BLaER1 (cell line): ENCODE data around the gene KCNJ12.

Experiments used
- H3K27ac ChIP-seq: shearing (Covaris generic); formaldehyde crosslinking; 2 replicates; pipeline ENCODE4 v1.8.1; 2022
- H3K27me3 ChIP-seq: shearing (Covaris generic); formaldehyde crosslinking; 2 replicates; pipeline ENCODE4 v1.8.1; 2022
- H3K36me3 ChIP-seq: shearing (Covaris generic); formaldehyde crosslinking; 2 replicates; pipeline ENCODE4 v1.8.1; 2022
- H3K4me1 ChIP-seq: shearing (Covaris generic); formaldehyde crosslinking; 2 replicates; pipeline ENCODE4 v1.8.1; 2022
- H3K4me2 ChIP-seq: shearing (Covaris generic); formaldehyde crosslinking; 2 replicates; pipeline ENCODE4 v1.8.1; 2022
- H3K4me3 ChIP-seq: shearing (Covaris generic); formaldehyde crosslinking; 2 replicates; pipeline ENCODE4 v1.8.1; 2022
- H3K9ac ChIP-seq: shearing (Covaris generic); formaldehyde crosslinking; 2 replicates; pipeline ENCODE4 v1.8.1; 2022
- H3K9me3 ChIP-seq: shearing (Covaris generic); formaldehyde crosslinking; 2 replicates; pipeline ENCODE4 v1.8.1; 2022
- H4K20me1 ChIP-seq: shearing (Covaris generic); formaldehyde crosslinking; 2 replicates; pipeline ENCODE4 v1.8.1; 2022
- Cebpa-rat ChIP-seq: shearing (Covaris generic); IDR thresholded peaks from 2 replicates; pipeline ENCODE4 v1.8.1; 2022

The KCNJ12 gene

GRCh38 chr17:21370430-21370829 lies 5.7 kb upstream of the KCNJ12 start:
- H3K36me3 ChIP-seq, result no peaks in the 10 kb centered on the region
- peaks cover 97% of the 10 kb centered on the region for H3K4me1 ChIP-seq
- no peak for TF ChIP-seq Cebpa-rat
- peak overlapping the region; percentile 92 for H3K27ac ChIP-seq
- no peaks in the 10 kb centered on the region for H3K27me3 ChIP-seq
- H3K4me3 ChIP-seq, result peak overlapping the region; percentile 36
- peak overlapping the region; percentile 96 for H3K4me2 ChIP-seq
- peak overlapping the region; percentile 73 for H3K9ac ChIP-seq
- H4K20me1 ChIP-seq, result no peaks in the 10 kb centered on the region
- H3K9me3 ChIP-seq, result no peaks in the 10 kb centered on the region

- Histone ChIP-seq H3K9ac (peak overlapping the region; percentile 73; the same call in 1 of the 2 replicates), H4K20me1 (no peaks in the 10 kb centered on the region), H3K4me2 (peak overlapping the region; percentile 96), H3K27ac (peak overlapping the region; percentile 92), H3K36me3 (no peaks in the 10 kb centered on the region), H3K4me1 (peaks cover 94% of the 10 kb centered on the region), H3K27me3 (no peaks in the 10 kb centered on the region; the same call in 1 of the 2 replicates), H3K9me3 (no peaks in the 10 kb centered on the region), H3K4me3 (peak overlapping the region; percentile 36; the same call in 1 of the 2 replicates)
- no peak for TF ChIP-seq Cebpa-rat
These were observed 4.6 kb upstream of the KCNJ12 start for GRCh38 chr17:21371511-21372081.

GRCh38 chr17:21372256-21372954 lies 3.8 kb upstream of the KCNJ12 start:
- peak overlapping the region; percentile 96 for H3K4me2 ChIP-seq
- H3K27me3 ChIP-seq, result peaks cover 4% of the 10 kb centered on the region; the same call in 1 of the 2 replicates
- H3K4me1 ChIP-seq, result peaks cover 86% of the 10 kb centered on the region
- H4K20me1 ChIP-seq, result peaks cover 3% of the 10 kb centered on the region
- no peak overlapping the region for H3K4me3 ChIP-seq
- peak overlapping the region; percentile 92 for H3K27ac ChIP-seq
- TF ChIP-seq Cebpa-rat, result no peak
- H3K9me3 ChIP-seq, result no peaks in the 10 kb centered on the region
- H3K36me3 ChIP-seq, result no peaks in the 10 kb centered on the region
- H3K9ac ChIP-seq, result peak overlapping the region; percentile 73; the same call in 1 of the 2 replicates

- Histone ChIP-seq H3K9ac (peak overlapping the region; percentile 73), H3K4me2 (peak overlapping the region; percentile 96)
- no peak for TF ChIP-seq Cebpa-rat
These were observed 3.1 kb upstream of the KCNJ12 start for GRCh38 chr17:21373036-21373435.

GRCh38 chr17:21373696-21374440 lies 2.3 kb upstream of the KCNJ12 start:
- peaks cover 10% of the 10 kb centered on the region; the same call in 1 of the 2 replicates for H3K36me3 ChIP-seq
- peak overlapping the region; percentile 96 for H3K4me2 ChIP-seq
- H3K27ac ChIP-seq, result peak overlapping the region; percentile 92
- peaks cover 8% of the 10 kb centered on the region; the same call in 1 of the 2 replicates for H3K27me3 ChIP-seq
- H4K20me1 ChIP-seq, result peaks cover 18% of the 10 kb centered on the region
- H3K4me1 ChIP-seq, result peaks cover 82% of the 10 kb centered on the region
- TF ChIP-seq Cebpa-rat, result no peak
- no peaks in the 10 kb centered on the region for H3K9me3 ChIP-seq
- H3K4me3 ChIP-seq, result peak overlapping the region; percentile 36
- peak overlapping the region; percentile 73 for H3K9ac ChIP-seq

More at GRCh38 chr17:21373036-21373435, 3.1 kb upstream of the KCNJ12 start:
- Histone ChIP-seq H3K4me1 (peaks cover 82% of the 10 kb centered on the region), H4K20me1 (peaks cover 9% of the 10 kb centered on the region), H3K9me3 (no peaks in the 10 kb centered on the region), H3K27ac (peak overlapping the region; percentile 92), H3K36me3 (0 out of 2 replicates have a peak, but pooled peaks cover 2% of the 10 kb centered on the region), H3K27me3 (peaks cover 8% of the 10 kb centered on the region; the same call in 1 of the 2 replicates), H3K4me3 (peak overlapping the region; percentile 36)

- no peak for TF ChIP-seq Cebpa-rat
- Histone ChIP-seq H3K4me2 (peak overlapping the region; percentile 96), H3K4me3 (peak overlapping the region; percentile 93), H3K27me3 (peaks cover 8% of the 10 kb centered on the region; the same call in 1 of the 2 replicates), H3K4me1 (peaks cover 82% of the 10 kb centered on the region), H3K36me3 (peaks cover 17% of the 10 kb centered on the region; the same call in 1 of the 2 replicates), H4K20me1 (peaks cover 25% of the 10 kb centered on the region), H3K27ac (peak overlapping the region; percentile 92), H3K9ac (peak overlapping the region; percentile 92; the same call in 1 of the 2 replicates), H3K9me3 (no peaks in the 10 kb centered on the region)
These were observed 1.6 kb upstream of the KCNJ12 start for GRCh38 chr17:21374441-21375161.

GRCh38 chr17:21375162-21375560 lies 996 bp upstream of the KCNJ12 start:
- H3K27me3 ChIP-seq, result peaks cover 8% of the 10 kb centered on the region; the same call in 1 of the 2 replicates
- H3K9me3 ChIP-seq, result no peaks in the 10 kb centered on the region
- H3K9ac ChIP-seq, result peak overlapping the region; percentile 92; the same call in 1 of the 2 replicates
- H3K4me2 ChIP-seq, result peak overlapping the region; percentile 96
- H3K4me3 ChIP-seq, result peak overlapping the region; percentile 93
- peaks cover 31% of the 10 kb centered on the region for H4K20me1 ChIP-seq
- H3K4me1 ChIP-seq, result peaks cover 82% of the 10 kb centered on the region
- TF ChIP-seq Cebpa-rat, result no peak
- peaks cover 22% of the 10 kb centered on the region; the same call in 1 of the 2 replicates for H3K36me3 ChIP-seq
- H3K27ac ChIP-seq, result peak overlapping the region; percentile 92

- TF ChIP-seq Cebpa-rat, result no peak
- H3K4me3 ChIP-seq, result peak overlapping the region; percentile 93
- H4K20me1 ChIP-seq, result peaks cover 36% of the 10 kb centered on the region
- peaks cover 26% of the 10 kb centered on the region for H3K36me3 ChIP-seq
- H3K9ac ChIP-seq, result peak overlapping the region; percentile 92; the same call in 1 of the 2 replicates
- no peaks in the 10 kb centered on the region for H3K9me3 ChIP-seq
- H3K4me2 ChIP-seq, result peak overlapping the region; percentile 96
- H3K27me3 ChIP-seq, result peaks cover 8% of the 10 kb centered on the region; the same call in 1 of the 2 replicates
- H3K4me1 ChIP-seq, result peaks cover 82% of the 10 kb centered on the region
- peak overlapping the region; percentile 92 for H3K27ac ChIP-seq
These were observed 438 bp upstream of the KCNJ12 start for GRCh38 chr17:21375757-21376080.
